ENCODE measurements around the gene SKI. TPM values are rescaled to one million over a fixed set of nuclear protein-coding genes. Genes with fewer than 3 reads are reported as not detected.

The SKI gene
- total RNA-seq, result 14.4 and 37.7 TPM in 2 replicates

GRCh38 chr1:2228157-2228594, at the start of gene SKI:
Gene SKI (plus strand): TSS chr1:2228319. CDS start chr1:2228767, 448 bp downstream.

GRCh38 chr1:2194319-2194897, 33.7 kb upstream of the SKI start, which contains the start of gene FAAP20:
Gene FAAP20 (minus strand): TSS chr1:2194772. CDS start chr1:2194749, 23 bp downstream.

Other genes starting within 250 kb of the SKI start
- gene CFAP74, start 224.5 kb upstream of the SKI start, total RNA-seq, result 0.07 TPM in 1 of 2 replicates, not detected in the other
- not detected in 2 replicates for gene GABRD, start 209.0 kb upstream of the SKI start, total RNA-seq
- gene PRKCZ, start 177.9 kb upstream of the SKI start, total RNA-seq, result 33.8 and 42.1 TPM in 2 replicates
- gene FAAP20, start 33.5 kb upstream of the SKI start, total RNA-seq, result 22.2 and 24.6 TPM in 2 replicates
- gene MORN1, start 163.2 kb downstream of the SKI start, total RNA-seq, result 3.8 and 16.8 TPM in 2 replicates
- 67.3 and 76.7 TPM in 2 replicates for gene RER1, start 163.5 kb downstream of the SKI start, total RNA-seq
- gene PEX10, start 184.2 kb downstream of the SKI start, total RNA-seq, result 32.5 and 34.0 TPM in 2 replicates
- gene PLCH2, start 248.0 kb downstream of the SKI start, total RNA-seq, result 102 and 141 TPM in 2 replicates